Measurements from ENCODE around the gene SLC16A5. TPM values are rescaled to one million over a fixed set of nuclear protein-coding genes. Genes with fewer than 3 reads are reported as not detected.
A peak's percentile ranks its signal among the peaks of the same experiment; 100 is the strongest.

The SLC16A5 gene
- total RNA-seq, 2 donors from 2014 or later: 28.8 to 54.0 TPM

- H3K36me3 ChIP-seq (ENCODE audit: control insufficient read depth, insufficient read depth, low read length): no peaks in the 10 kb centered on the region
- TF ChIP-seq CTCF (conservative IDR thresholded peaks at IDR 0.05): no peak
- no peak overlapping the region for H3K27ac Mint-ChIP-seq
- no peak overlapping the region for H3K4me3 Mint-ChIP-seq
- no peak overlapping the region for H3K4me3 ChIP-seq (ENCODE audit: low read length)
- WGBS, 2 experiments (ENCODE audit: insufficient coverage in 1 of 2, insufficient read length in 1 of 2): 92% methylated on average over 9 to 14 of the region's 14 CpGs
- H3K27ac ChIP-seq (ENCODE audit: low read depth, low read length): no peak overlapping the region
- peaks cover 1% of the 10 kb centered on the region for H3K9me3 Mint-ChIP-seq
- H3K9me3 ChIP-seq (ENCODE audit: control insufficient read depth, low read length): no peaks in the 10 kb centered on the region
- H3K9ac ChIP-seq (ENCODE audit: extremely low read depth, low read length, poor library complexity, severe bottlenecking): no peak overlapping the region
- H3K4me1 ChIP-seq (ENCODE audit: control insufficient read depth, insufficient read depth, low read length): peaks cover 9% of the 10 kb centered on the region
- H3K27me3 Mint-ChIP-seq (ENCODE audit: insufficient read depth): no peaks in the 10 kb centered on the region
- H3K36me3 Mint-ChIP-seq (ENCODE audit: low read depth): no peaks in the 10 kb centered on the region
- no peaks in the 10 kb centered on the region for H3K27me3 ChIP-seq (ENCODE audit: control insufficient read depth, insufficient read depth, low read length, poor library complexity, severe bottlenecking)
- H3K4me1 Mint-ChIP-seq: peaks cover 18% of the 10 kb centered on the region
- DNase-seq: no peak
Observed at GRCh38 chr17:75074532-75074931, 13.2 kb upstream of the SLC16A5 start.

GRCh38 chr17:75075597-75076336 lies 12.0 kb upstream of the SLC16A5 start:
- Mint-ChIP-seq H3K36me3 (ENCODE audit: low read depth) (no peaks in the 10 kb centered on the region), H3K9me3 (no peaks in the 10 kb centered on the region), H3K27me3 (ENCODE audit: insufficient read depth) (no peaks in the 10 kb centered on the region), H3K27ac (no peak overlapping the region), H3K4me1 (peaks cover 18% of the 10 kb centered on the region), H3K4me3 (no peak overlapping the region)
- Histone ChIP-seq H3K27ac (ENCODE audit: low read depth, low read length) (no peak overlapping the region), H3K36me3 (ENCODE audit: control insufficient read depth, insufficient read depth, low read length) (no peaks in the 10 kb centered on the region), H3K27me3 (ENCODE audit: control insufficient read depth, insufficient read depth, low read length, poor library complexity, severe bottlenecking) (no peaks in the 10 kb centered on the region), H3K9me3 (ENCODE audit: control insufficient read depth, low read length) (no peaks in the 10 kb centered on the region), H3K4me1 (ENCODE audit: control insufficient read depth, insufficient read depth, low read length) (peaks cover 9% of the 10 kb centered on the region), H3K4me3 (ENCODE audit: low read length) (no peak overlapping the region), H3K9ac (ENCODE audit: extremely low read depth, low read length, poor library complexity, severe bottlenecking) (no peak overlapping the region)
- 71 to 86% methylated on average over 4 of the region's 4 CpGs for WGBS, 2 experiments (ENCODE audit: insufficient coverage in 1 of 2, insufficient read length in 1 of 2)
- TF ChIP-seq CTCF (conservative IDR thresholded peaks at IDR 0.05): no peak
- DNase-seq: no peak

- 95% methylated on average over 28 to 30 of the region's 30 CpGs for WGBS, 2 experiments (ENCODE audit: insufficient coverage in 1 of 2, insufficient read length in 1 of 2)
- H3K27me3 ChIP-seq (ENCODE audit: control insufficient read depth, insufficient read depth, low read length, poor library complexity, severe bottlenecking): no peaks in the 10 kb centered on the region
- no peaks in the 10 kb centered on the region for H3K9me3 ChIP-seq (ENCODE audit: control insufficient read depth, low read length)
- H3K27ac ChIP-seq (ENCODE audit: low read depth, low read length): no peak overlapping the region
- no peaks in the 10 kb centered on the region for H3K9me3 Mint-ChIP-seq
- H3K4me3 Mint-ChIP-seq: peak overlapping the region; percentile 31
- H3K27me3 Mint-ChIP-seq (ENCODE audit: insufficient read depth): no peaks in the 10 kb centered on the region
- no peaks in the 10 kb centered on the region for H3K36me3 ChIP-seq (ENCODE audit: control insufficient read depth, insufficient read depth, low read length)
- peak; percentile 77 for DNase-seq
- no peak overlapping the region for H3K4me3 ChIP-seq (ENCODE audit: low read length)
- no peak overlapping the region for H3K27ac Mint-ChIP-seq
- no peak overlapping the region for H3K9ac ChIP-seq (ENCODE audit: extremely low read depth, low read length, poor library complexity, severe bottlenecking)
- peak; percentile 40 for TF ChIP-seq CTCF (conservative IDR thresholded peaks at IDR 0.05)
- H3K4me1 ChIP-seq (ENCODE audit: control insufficient read depth, insufficient read depth, low read length): peaks cover 9% of the 10 kb centered on the region
- peaks cover 18% of the 10 kb centered on the region for H3K4me1 Mint-ChIP-seq
- no peaks in the 10 kb centered on the region for H3K36me3 Mint-ChIP-seq (ENCODE audit: low read depth)
Observed at GRCh38 chr17:75077072-75077495, 10.7 kb upstream of the SLC16A5 start.

Data from endodermal cell (in vitro differentiated cells).